Ovary (tissue), 9 donors: Measurements from ENCODE around the gene LIME1. TPM values are rescaled to one million over a fixed set of nuclear protein-coding genes. Genes with fewer than 3 reads are reported as not detected.

ENCODE experiments used
- DNase-seq, 5 donors: peaks; one replicate each; pipeline ENCODE4 v3.0.0-alpha.2; 2019 to 2020
- H3K27ac ChIP-seq, 2 donors: fragments of 200-600 bp; one replicate each; pipeline versions ENCODE4 v1.5.1 to v1.8.0; 2019 to 2022
- H3K27me3 ChIP-seq: fragments of 200-600 bp; one replicate; pipeline ENCODE4 v1.8.0; 2022
- H3K36me3 ChIP-seq: fragments of 200-600 bp; sonication (generic); one replicate; pipeline ENCODE4 v1.5.1; 2019
- H3K4me1 ChIP-seq: one replicate; pipeline ENCODE4 v1.8.1; 2013; ENCODE audit warnings: mild to moderate bottlenecking, moderate library complexity; ENCODE audit not compliant: insufficient read depth
- H3K4me3 ChIP-seq: fragments of 200-600 bp; sonication (generic); one replicate; pipeline ENCODE4 v1.5.1; 2017
- H3K9me3 ChIP-seq, 2 donors: fragments of 200-600 bp in 1 of 2; sonication (generic) in 1 of 2; one replicate each; pipeline versions ENCODE4 v1.5.1 to v1.8.1; 2013 to 2019; ENCODE audit warnings: mild to moderate bottlenecking in 1 of 2, moderate library complexity in 1 of 2
- CTCF ChIP-seq, 3 donors: fragments of 450-650 bp in 2 of 3; fragments of 200-600 bp in 1 of 3; IDR thresholded peaks; one replicate each; pipeline versions ENCODE4 v1.5.1 to v1.8.0; 2016 to 2022; ENCODE audit warnings: antibody characterized with exemption in 3 of 3, mild to moderate bottlenecking in 1 of 3
- EP300 ChIP-seq: sonication (generic); formaldehyde crosslinking; IDR thresholded peaks from one replicate; pipeline ENCODE4 v1.6.1; 2017; ENCODE audit warnings: antibody characterized with exemption
- POLR2A ChIP-seq: fragments of 450-650 bp; IDR thresholded peaks from one replicate; pipeline ENCODE4 v1.6.1; 2017; ENCODE audit warnings: antibody characterized with exemption, mild to moderate bottlenecking, moderate library complexity
- WGBS, 3 donors: extraction: QIAGEN DNeasy Blood & Tissue Kit in 1 of 3; methylation state at CpG; one replicate each; pipeline versions ENCODE4 v1.1.5 to v1.1.7; 2013 to 2017; 5-methylcytosine and 5-hydroxymethylcytosine counted together
- intact Hi-C, 4 donors: fragments of 100-400 bp; cut with DNase I; formaldehyde crosslinking; loops; one replicate each; pipeline versions ENCODE4 v1.11.0 to v1.15.1; 2022 to 2023
- polyA plus RNA-seq, 2 donors: library from polyadenylated mRNA; stranded (reverse); fragments of 200-250 nt in 1 of 2; fragments of 350-450 nt in 1 of 2; fragmentation: Illumina TruSeq in 1 of 2; extraction: RNeasy Lipid Tissue Mini Kit (QIAGEN cat#74804) in 1 of 2; gene quantifications; one replicate each; pipeline ENCODE4 v1.2.3, GENCODE V29; 2013 to 2014
- total RNA-seq, 7 donors: library from RNA; depleted of rRNA in 2 of 7; stranded (reverse); fragments of >200 nt in 2 of 7; fragmentation: NEBNext Ultra II Directional in 3 of 7; extraction: Animal tissue kit (Norgen Biotek cat#: 25700) in 3 of 7; gene quantifications; one replicate each; pipeline versions ENCODE4 v1.1.0 to v1.2.4, GENCODE V29; 2016 to 2023
- donor health status: DM: no; HTN: no; CAD: no; lungs with moderate emphysema.
- donor health status: DM: no; HTN: no; CAD: no.
- donor health status: Bipolar disorder and iron deficiency.
- donor health status: DM: yes; HTN: yes; CAD: no.
- donor health status: DM: no; HTN: no; CAD: no.
- donor health status: DM: yes; HTN: yes; CAD: no.

The LIME1 gene
- total and polyA plus RNA-seq, 9 donors: 0.15 to 21.6 (median 13.7) TPM

- H3K27me3 ChIP-seq: no peaks in the 10 kb centered on the region
- no peak overlapping the region for H3K27ac ChIP-seq
- no peaks in the 10 kb centered on the region for H3K36me3 ChIP-seq
- H3K4me3 ChIP-seq: no peak overlapping the region
- intact Hi-C loops: no loop called here
- TF ChIP-seq POLR2A (no peak), EP300 (no peak), CTCF (IDR thresholded peaks at IDR 0.05) (no peak)
- no peak for DNase-seq
- 88 to 92% (median 90%) methylated on average over 25 of the region's 25 CpGs for WGBS, 3 donors
- peaks cover 3% of the 10 kb centered on the region for H3K4me1 ChIP-seq
- no peaks in the 10 kb centered on the region for H3K9me3 ChIP-seq
These were observed 2.1 kb upstream of the LIME1 start for GRCh38 chr20:63734111-63734945.

- 78 to 93% (median 89%) methylated on average over 43 to 48 of the region's 48 CpGs for WGBS, 3 donors
- no peaks in the 10 kb centered on the region for H3K27me3 ChIP-seq
- peaks cover 3% of the 10 kb centered on the region for H3K4me1 ChIP-seq
- no peak overlapping the region for H3K4me3 ChIP-seq
- TF ChIP-seq EP300 (no peak), CTCF (IDR thresholded peaks at IDR 0.05) (no peak), POLR2A (no peak)
- H3K9me3 ChIP-seq: no peaks in the 10 kb centered on the region
- intact Hi-C loops: no loop called here
- no peak overlapping the region for H3K27ac ChIP-seq
- H3K36me3 ChIP-seq: no peaks in the 10 kb centered on the region
- peak in 3 of 5 donors; percentile 42 to 44 (median 42) for DNase-seq
These were observed 1.3 kb upstream of the LIME1 start for GRCh38 chr20:63734946-63735858.

- peak in 4 of 5 donors; percentile 24 to 47 (median 45) for DNase-seq
- peaks cover 10% of the 10 kb centered on the region for H3K4me1 ChIP-seq
- H3K27ac ChIP-seq: no peak overlapping the region
- no peak overlapping the region for H3K4me3 ChIP-seq
- WGBS, 3 donors: 70 to 83% (median 75%) methylated on average over 24 to 30 of the region's 30 CpGs
- no peaks in the 10 kb centered on the region for H3K27me3 ChIP-seq
- intact Hi-C loops: no loop called here
- H3K9me3 ChIP-seq: no peaks in the 10 kb centered on the region
- no peak for TF ChIP-seq POLR2A
- TF ChIP-seq EP300: no peak
- TF ChIP-seq CTCF (IDR thresholded peaks at IDR 0.05): no peak
- no peaks in the 10 kb centered on the region for H3K36me3 ChIP-seq
These were observed 630 bp downstream of the LIME1 start for GRCh38 chr20:63736893-63737694.

GRCh38 chr20:63737695-63737944 lies 1.2 kb downstream of the LIME1 start:
- peaks cover 11% of the 10 kb centered on the region for H3K4me1 ChIP-seq
- no peaks in the 10 kb centered on the region for H3K36me3 ChIP-seq
- TF ChIP-seq EP300 (no peak), CTCF (IDR thresholded peaks at IDR 0.05) (no peak), POLR2A (no peak)
- intact Hi-C loops: no loop called here
- no peaks in the 10 kb centered on the region for H3K27me3 ChIP-seq
- no peak overlapping the region for H3K27ac ChIP-seq
- H3K9me3 ChIP-seq: no peaks in the 10 kb centered on the region
- WGBS, 3 donors: 31 to 68% (median 65%) methylated on average over 25 to 26 of the region's 26 CpGs
- DNase-seq: peak in 3 of 5 donors; percentile 50 to 54 (median 53)
- H3K4me3 ChIP-seq: no peak overlapping the region
